PC-9 (cell line): ENCODE measurements around the gene CHIA. TPM values are rescaled to one million over a fixed set of nuclear protein-coding genes. Genes with fewer than 3 reads are reported as not detected.
"Not testable (repeated sequence)": the region's sequence is repeated elsewhere in the genome, so short reads cannot be mapped to it uniquely, and the experiment has no call there.

Experiments
- BruUV-seq: library from RNA; stranded (reverse); fragments of 400-500 nt; replicated peaks from 2 replicates; lab custom pipeline; 2021; lab: Mats Ljungman, UMichigan
- CTCF ChIA-PET: fragments of 300-600 bp; sonication (Branson Sonifier 250); formaldehyde crosslinking; loops from one replicate; lab custom pipeline; 2022; ENCODE audit warnings: antibody characterized with exemption; lab: Charles Lee
- POLR2A ChIA-PET: fragments of 300-600 bp; sonication (Branson Sonifier 250); formaldehyde crosslinking; loops from one replicate; lab custom pipeline; 2022; ENCODE audit warnings: antibody characterized with exemption; ENCODE audit not compliant: unreplicated experiment; lab: Charles Lee
- DNase-seq, 2 experiments: peaks; one replicate each; pipeline versions ENCODE4 v3.0.0 to v3.0.0-alpha.2; 2015 to 2022; ENCODE audit warnings: mixed read lengths in 1 of 2
- H2AFZ ChIP-seq: fragments of 200-600 bp; sonication (generic); 2 replicates; pipeline ENCODE4 v1.8.1; 2017; ENCODE audit warnings: antibody characterized with exemption
- H3F3A ChIP-seq: fragments of 200-600 bp; sonication (generic); 2 replicates; pipeline ENCODE4 v1.8.1; 2017; ENCODE audit warnings: antibody characterized with exemption, mild to moderate bottlenecking, low read depth; ENCODE audit not compliant: insufficient read depth
- H3K27ac ChIP-seq: fragments of 200-600 bp; sonication (generic); 2 replicates; pipeline ENCODE4 v1.6.1; 2016; ENCODE audit warnings: mixed run types
- H3K27me3 ChIP-seq: fragments of 200-600 bp; sonication (generic); 2 replicates; pipeline ENCODE4 v1.6.1; 2016; ENCODE audit warnings: low read depth, mixed run types; ENCODE audit not compliant: insufficient read depth
- H3K36me3 ChIP-seq: fragments of 200-600 bp; sonication (generic); 2 replicates; pipeline ENCODE4 v1.6.1; 2016; ENCODE audit warnings: low read depth, mixed run types
- H3K4me1 ChIP-seq: fragments of 200-600 bp; sonication (generic); replicated peaks from 2 replicates; pipeline ENCODE4 v1.6.1; 2016; ENCODE audit warnings: mixed run types; ENCODE audit not compliant: insufficient read depth
- H3K4me2 ChIP-seq: fragments of 200-600 bp; sonication (generic); 2 replicates; pipeline ENCODE4 v1.6.1; 2017; ENCODE audit warnings: mixed run types
- H3K4me3 ChIP-seq: fragments of 200-600 bp; sonication (generic); 2 replicates; pipeline ENCODE4 v1.6.1; 2016; ENCODE audit warnings: mixed run types
- H3K79me2 ChIP-seq: fragments of 200-600 bp; sonication (generic); 2 replicates; pipeline ENCODE4 v1.6.1; 2017; ENCODE audit warnings: low read depth, mixed run types
- H3K9me2 ChIP-seq: fragments of 200-600 bp; sonication (generic); 2 replicates; pipeline ENCODE4 v1.8.1; 2017; ENCODE audit warnings: mild to moderate bottlenecking; ENCODE audit not compliant: insufficient read depth
- H3K9me3 ChIP-seq: fragments of 200-600 bp; sonication (generic); 2 replicates; pipeline ENCODE4 v1.8.1; 2016; ENCODE audit warnings: low read depth; ENCODE audit not compliant: insufficient read depth
- H4K20me1 ChIP-seq: fragments of 200-600 bp; sonication (generic); 2 replicates; pipeline ENCODE4 v1.8.1; 2017; ENCODE audit not compliant: insufficient read depth
- CTCF ChIP-seq: fragments of 200-600 bp; sonication (generic); conservative IDR thresholded peaks from 2 replicates; pipeline ENCODE4 v1.6.1; 2017; ENCODE audit warnings: mixed run types, antibody characterized with exemption, mild to moderate bottlenecking, moderate library complexity
- EZH2 ChIP-seq: fragments of 200-600 bp; sonication (generic); IDR thresholded peaks from 2 replicates; pipeline ENCODE4 v1.8.0; 2017; ENCODE audit warnings: antibody characterized with exemption, low read depth
- intact Hi-C: fragments of 100-400 bp; cut with micrococcal nuclease; formaldehyde crosslinking; loops from one replicate; pipeline ENCODE4 v1.10.0; 2022; ENCODE audit not compliant: unreplicated experiment
- total RNA-seq: library from RNA; stranded (reverse); gene quantifications from 2 replicates; pipeline ENCODE4 v1.2.3, GENCODE V29; 2021

CHIA gene
- total RNA-seq, 1 experiment from 2014 or later: not detected

- DNase-seq: peak in 1 of 2 experiments; percentile 41
- no peaks in the 10 kb centered on the region for H3K36me3 ChIP-seq
- H3K27me3 ChIP-seq: no peaks in the 10 kb centered on the region
- H3K9me2 ChIP-seq: no peaks in the 10 kb centered on the region
- no peaks in the 10 kb centered on the region for H3K4me1 ChIP-seq
- BruUV-seq: no TSS peak
- no peaks in the 10 kb centered on the region for H3F3A ChIP-seq
- intact Hi-C loops: no loop called here
- H3K9me3 ChIP-seq: peaks cover 12% of the 10 kb centered on the region
- no peak overlapping the region for H3K4me2 ChIP-seq
- H3K4me3 ChIP-seq: no peak overlapping the region
- CTCF ChIA-PET: no interaction called here
- H3K79me2 ChIP-seq: no peaks in the 10 kb centered on the region
- H3K27ac ChIP-seq: no peak overlapping the region
- H2AFZ ChIP-seq: no peak overlapping the region
- H4K20me1 ChIP-seq: no peaks in the 10 kb centered on the region
- no peak for TF ChIP-seq EZH2
- TF ChIP-seq CTCF: no peak
- POLR2A ChIA-PET: no interaction called here
Measured at GRCh38 chr1:111323231-111323630, 32.6 kb downstream of the CHIA start.

GRCh38 chr1:111332190-111332589 is 41.5 kb downstream of the CHIA start:
- H3K4me2 ChIP-seq: no peak overlapping the region

GRCh38 chr1:111334169-111334568 is 43.5 kb downstream of the CHIA start:
- TF ChIP-seq CTCF (peak; percentile 97), EZH2 (no peak)
- intact Hi-C loops: loop anchor here (1.0 to 5.0 kb wide), 3 partner anchors 111 to 552 kb away; no protein-coding TSS in a partner anchor
- peak; percentile 23 to 61 for DNase-seq
- Histone ChIP-seq H3K4me3 (no peak overlapping the region), H3K9me3 (no peaks in the 10 kb centered on the region), H4K20me1 (no peaks in the 10 kb centered on the region), H3K9me2 (no peaks in the 10 kb centered on the region), H3K4me1 (no peaks in the 10 kb centered on the region), H3K27me3 (no peaks in the 10 kb centered on the region), H3K79me2 (no peaks in the 10 kb centered on the region), H3F3A (no peaks in the 10 kb centered on the region), H3K36me3 (no peaks in the 10 kb centered on the region), H3K4me2 (no peak overlapping the region), H3K27ac (no peak overlapping the region), H2AFZ (no peak overlapping the region)
- ChIA-PET POLR2A (interaction anchor here (0.6 kb wide), 1 partner anchor 32 kb away, joined by 4 read pairs; no protein-coding TSS in a partner anchor), CTCF (interaction anchor here (2.0 kb wide), 1 partner anchor 111 kb away, joined by 5 read pairs; no protein-coding TSS in a partner anchor)
- BruUV-seq: no TSS peak

More at GRCh38 chr1:111332190-111332589, 41.5 kb downstream of the CHIA start:
- no peak for TF ChIP-seq CTCF
- no peak for TF ChIP-seq EZH2
- CTCF ChIA-PET: no interaction called here
- BruUV-seq: no TSS peak
- no peak for DNase-seq
- no peaks in the 10 kb centered on the region for H3K27me3 ChIP-seq
- H3K4me1 ChIP-seq: no peaks in the 10 kb centered on the region
- intact Hi-C loops: loop anchor here (5.0 kb wide), 2 partner anchors 300 to 550 kb away; no protein-coding TSS in a partner anchor
- peaks cover 5% of the 10 kb centered on the region; the same call in 1 of the 2 replicates for H3K9me3 ChIP-seq
- H3K36me3 ChIP-seq: no peaks in the 10 kb centered on the region
- H3K27ac ChIP-seq: no peak overlapping the region
- H2AFZ ChIP-seq: no peak overlapping the region
- no peak overlapping the region for H3K4me3 ChIP-seq
- H4K20me1 ChIP-seq: no peaks in the 10 kb centered on the region
- H3K79me2 ChIP-seq: no peaks in the 10 kb centered on the region
- no peaks in the 10 kb centered on the region for H3K9me2 ChIP-seq
- H3F3A ChIP-seq: no peaks in the 10 kb centered on the region
- POLR2A ChIA-PET: no interaction called here

- H3K4me2 ChIP-seq, H2AFZ ChIP-seq, DNase-seq, BruUV-seq, H3K27ac ChIP-seq, intact Hi-C loops, H3K9me3 ChIP-seq, POLR2A ChIA-PET, H3K27me3 ChIP-seq, H3F3A ChIP-seq, H3K4me1 ChIP-seq, H4K20me1 ChIP-seq, H3K9me2 ChIP-seq, H3K4me3 ChIP-seq, H3K79me2 ChIP-seq, H3K36me3 ChIP-seq: not testable (repeated sequence)
- CTCF ChIA-PET: interaction anchor here (2.0 kb wide), 1 partner anchor 112 kb away, joined by 5 read pairs; no protein-coding TSS in a partner anchor
Measured at GRCh38 chr1:111335214-111335877, 44.7 kb downstream of the CHIA start.

GRCh38 chr1:111338849-111339248 is 48.2 kb downstream of the CHIA start:
- H2AFZ ChIP-seq, H3F3A ChIP-seq, H3K9me3 ChIP-seq, H3K4me1 ChIP-seq, H3K79me2 ChIP-seq, H3K36me3 ChIP-seq, H4K20me1 ChIP-seq, POLR2A ChIA-PET, CTCF ChIA-PET, H3K4me2 ChIP-seq, H3K4me3 ChIP-seq, H3K9me2 ChIP-seq, H3K27me3 ChIP-seq, H3K27ac ChIP-seq, BruUV-seq, intact Hi-C loops, DNase-seq: not testable (repeated sequence)
